Activated CD4-positive, alpha-beta T cell treated with anti-CD3 and anti-CD28 coated beads for 36 hours (primary cell): ENCODE data around the gene FAM110D. TPM values are rescaled to one million over a fixed set of nuclear protein-coding genes. Genes with fewer than 3 reads are reported as not detected.

Experiments
- ATAC-seq: fragments of 200-7000 bp; cut with Tn5 transposase; one replicate; pipeline ENCODE4 v1.10.0; 2021; ENCODE audit warnings: mild to moderate bottlenecking, moderate library complexity
- CTCF ChIA-PET: fragments of 350-600 bp; sonication (Branson Sonifier 250); formaldehyde crosslinking; loops from one replicate; lab custom pipeline; 2021; ENCODE audit warnings: antibody characterized with exemption; lab: Charles Lee
- POLR2A ChIA-PET: fragments of 350-600 bp; sonication (Branson Sonifier 250); formaldehyde crosslinking; loops from one replicate; lab custom pipeline; 2021; ENCODE audit warnings: antibody characterized with exemption, inconsistent platforms; lab: Charles Lee
- DNase-seq: peaks from one replicate; pipeline ENCODE4 v3.0.0-alpha.2; 2020
- H3K27ac Mint-ChIP-seq: one replicate; pipeline ENCODE4 v1.8.0; 2021; ENCODE audit warnings: mixed read lengths
- H3K27me3 Mint-ChIP-seq: one replicate; pipeline ENCODE4 v1.8.0; 2021; ENCODE audit warnings: mixed read lengths
- H3K36me3 Mint-ChIP-seq: one replicate; pipeline ENCODE4 v1.8.0; 2021; ENCODE audit warnings: low read depth, mixed read lengths
- H3K4me1 Mint-ChIP-seq: one replicate; pipeline ENCODE4 v1.8.0; 2021; ENCODE audit warnings: mixed read lengths
- H3K4me3 Mint-ChIP-seq: one replicate; pipeline ENCODE4 v1.8.0; 2021; ENCODE audit warnings: mild to moderate bottlenecking, moderate library complexity, mixed read lengths
- H3K9me3 Mint-ChIP-seq: one replicate; pipeline ENCODE4 v1.8.0; 2021; ENCODE audit warnings: low read depth, mixed read lengths
- intact Hi-C, 2 experiments: fragments of 100-400 bp; cut with DNase I in 1 of 2; cut with micrococcal nuclease in 1 of 2; formaldehyde crosslinking; loops; one replicate each; pipeline versions ENCODE4 v1.14.2 to v1.15.1; 2022 to 2024; cut with DNase I, micrococcal nuclease
- total RNA-seq, 2 experiments: library from RNA; stranded (reverse); gene quantifications; one replicate each; pipeline ENCODE4 v1.2.3, GENCODE V29; 2021

Gene FAM110D
- total RNA-seq, 2 experiments from 2014 or later = not detected

DNA sequence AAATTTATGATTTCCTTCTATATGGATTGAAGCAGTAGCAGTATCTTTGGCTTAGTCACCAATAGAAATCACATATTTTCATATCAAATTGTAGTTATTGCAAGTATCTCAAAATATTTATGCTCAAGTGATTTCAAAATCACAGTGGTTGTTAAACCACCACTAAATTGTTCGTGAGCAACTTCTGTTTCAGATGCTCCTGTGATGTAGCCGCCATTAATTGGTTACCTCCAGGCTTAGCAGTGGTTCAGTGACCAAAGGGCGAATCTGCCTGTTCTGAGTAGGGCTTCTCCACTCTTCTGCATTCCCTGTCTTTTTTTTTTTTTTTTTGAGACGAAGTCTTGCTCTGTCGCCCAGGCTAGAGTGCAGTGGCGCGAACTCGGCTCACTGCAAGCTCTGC, 16.5 kb downstream of the FAM110D start:
- intact Hi-C loops = no loop called here
- no peaks in the 10 kb centered on the region for H3K9me3 Mint-ChIP-seq
- no peak overlapping the region for H3K4me3 Mint-ChIP-seq
- no peaks in the 10 kb centered on the region for H3K27me3 Mint-ChIP-seq
- peaks cover 11% of the 10 kb centered on the region for H3K36me3 Mint-ChIP-seq
- DNase-seq (no peak), ATAC-seq (no peak)
- peaks cover 10% of the 10 kb centered on the region for H3K4me1 Mint-ChIP-seq
- H3K27ac Mint-ChIP-seq = no peak overlapping the region
- CTCF ChIA-PET = interaction anchor here (2.3 kb wide), 1 partner anchor 59 kb away, joined by 7 read pairs; the partner anchor contains the start of gene CEP85
- POLR2A ChIA-PET = no interaction called here

GRCh38 chr1:26177182-26177684, 18.4 kb downstream of the FAM110D start, which contains the start of gene CNKSR1:
TSS of gene CNKSR1 (plus strand) at chr1:26177491. CDS start at chr1:26177548, 57 bp downstream.
- no peaks in the 10 kb centered on the region for H3K27me3 Mint-ChIP-seq
- intact Hi-C loops = no loop called here

GRCh38 chr1:26180010-26180506, 21.2 kb downstream of the FAM110D start:
- H3K4me1 Mint-ChIP-seq = peaks cover 8% of the 10 kb centered on the region
- H3K36me3 Mint-ChIP-seq = no peaks in the 10 kb centered on the region
- no peak overlapping the region for H3K4me3 Mint-ChIP-seq
- H3K9me3 Mint-ChIP-seq = no peaks in the 10 kb centered on the region
- POLR2A ChIA-PET = no interaction called here
- no peak overlapping the region for H3K27ac Mint-ChIP-seq
- no peaks in the 10 kb centered on the region for H3K27me3 Mint-ChIP-seq
- DNase-seq (no peak), ATAC-seq (no peak)
- CTCF ChIA-PET = no interaction called here
- intact Hi-C loops = no loop called here

More at GRCh38 chr1:26177182-26177684, 18.4 kb downstream of the FAM110D start, which contains the start of gene CNKSR1:
- H3K4me3 Mint-ChIP-seq = peak within 1 kb of the TSS; percentile 61
- H3K36me3 Mint-ChIP-seq = peaks cover 3% of the 10 kb centered on the region
- H3K9me3 Mint-ChIP-seq = no peaks in the 10 kb centered on the region
- peak; percentile 70 for ATAC-seq
- CTCF ChIA-PET = interaction anchor here (0.6 to 1.0 kb wide), 3 partner anchors 18 to 178 kb away, joined by 3 to 5 read pairs (median 3); no protein-coding TSS in a partner anchor
- DNase-seq = peak; percentile 48
- no peak within 1 kb of the TSS for H3K27ac Mint-ChIP-seq
- peaks cover 8% of the 10 kb centered on the region for H3K4me1 Mint-ChIP-seq
- POLR2A ChIA-PET = no interaction called here

DNA sequence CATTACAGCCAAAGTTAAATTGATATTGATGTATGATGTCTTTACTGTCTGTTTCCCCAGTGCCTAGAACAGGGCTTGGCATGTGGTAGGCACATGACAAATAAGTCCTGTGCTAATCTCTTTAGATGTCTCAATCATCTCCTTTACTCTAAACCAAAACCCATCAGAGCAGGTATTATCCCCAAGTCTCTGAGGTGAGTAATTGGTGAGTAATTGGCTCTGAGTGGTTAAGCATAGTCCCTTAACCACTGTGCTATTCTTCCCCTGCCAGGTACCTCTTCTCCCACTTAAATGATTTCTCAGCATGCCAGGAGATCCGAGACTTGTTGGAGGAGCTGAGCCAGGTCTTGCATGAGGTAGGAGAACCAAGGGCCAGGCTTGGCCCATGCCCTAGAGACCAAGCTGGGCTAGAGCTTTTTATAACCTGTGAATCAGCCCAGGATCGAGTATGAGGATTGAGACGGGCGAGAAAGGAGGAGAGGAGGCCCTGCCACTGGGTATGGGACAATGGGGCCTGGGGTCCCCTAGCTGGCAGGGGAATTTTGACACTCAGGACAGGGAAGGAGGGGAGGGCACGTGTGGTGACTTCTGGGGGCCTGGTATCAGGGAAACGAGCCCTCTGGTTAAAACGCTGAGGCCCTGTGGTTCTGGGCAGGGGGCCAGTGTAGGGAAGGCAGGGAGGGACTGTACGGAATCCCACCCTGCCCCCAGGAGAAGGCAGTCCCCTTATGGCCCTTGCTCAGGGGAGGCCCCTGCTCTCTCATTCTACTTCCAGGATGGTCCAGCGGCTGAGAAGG, 22.9 kb downstream of the FAM110D start:
- Mint-ChIP-seq H3K4me1 (peaks cover 8% of the 10 kb centered on the region), H3K9me3 (no peaks in the 10 kb centered on the region), H3K27me3 (no peaks in the 10 kb centered on the region), H3K36me3 (no peaks in the 10 kb centered on the region), H3K4me3 (no peak overlapping the region), H3K27ac (no peak overlapping the region)
- DNase-seq (no peak), ATAC-seq (peak; percentile 92)
- intact Hi-C loops = no loop called here
- ChIA-PET POLR2A (no interaction called here), CTCF (no interaction called here)

DNA sequence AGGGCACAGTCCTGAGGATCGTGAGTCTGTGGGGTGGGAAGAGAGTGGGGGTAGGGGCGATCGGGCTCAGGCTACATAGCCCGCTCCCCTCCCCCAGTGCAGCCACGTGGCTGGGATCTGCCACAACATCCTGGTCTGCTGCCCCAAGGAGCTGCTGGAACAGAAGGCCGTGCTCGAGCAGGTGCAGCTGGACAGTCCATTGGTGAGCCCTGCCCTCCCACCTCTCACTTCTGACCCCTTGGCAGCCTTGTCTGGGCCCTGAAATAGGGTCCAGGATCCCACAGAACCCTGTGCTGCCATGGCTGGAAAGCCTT, 23.5 kb downstream of the FAM110D start:
- ATAC-seq (no peak), DNase-seq (no peak)
- H3K4me3 Mint-ChIP-seq = no peak overlapping the region
- intact Hi-C loops = no loop called here
- no peaks in the 10 kb centered on the region for H3K9me3 Mint-ChIP-seq
- H3K27me3 Mint-ChIP-seq = no peaks in the 10 kb centered on the region
- peaks cover 6% of the 10 kb centered on the region for H3K4me1 Mint-ChIP-seq
- ChIA-PET CTCF (interaction anchor here (1.1 kb wide), 1 partner anchor 19 kb away, joined by 3 read pairs; no protein-coding TSS in a partner anchor), POLR2A (no interaction called here)
- H3K36me3 Mint-ChIP-seq = no peaks in the 10 kb centered on the region
- no peak overlapping the region for H3K27ac Mint-ChIP-seq

GRCh38 chr1:26184086-26184485, 25.2 kb downstream of the FAM110D start:
- intact Hi-C loops = no loop called here
- POLR2A ChIA-PET = no interaction called here
- Mint-ChIP-seq H3K4me3 (no peak overlapping the region), H3K36me3 (no peaks in the 10 kb centered on the region), H3K9me3 (no peaks in the 10 kb centered on the region), H3K4me1 (peaks cover 5% of the 10 kb centered on the region), H3K27ac (no peak overlapping the region), H3K27me3 (no peaks in the 10 kb centered on the region)
- DNase-seq = no peak
- CTCF ChIA-PET = no interaction called here
- no peak for ATAC-seq

DNA sequence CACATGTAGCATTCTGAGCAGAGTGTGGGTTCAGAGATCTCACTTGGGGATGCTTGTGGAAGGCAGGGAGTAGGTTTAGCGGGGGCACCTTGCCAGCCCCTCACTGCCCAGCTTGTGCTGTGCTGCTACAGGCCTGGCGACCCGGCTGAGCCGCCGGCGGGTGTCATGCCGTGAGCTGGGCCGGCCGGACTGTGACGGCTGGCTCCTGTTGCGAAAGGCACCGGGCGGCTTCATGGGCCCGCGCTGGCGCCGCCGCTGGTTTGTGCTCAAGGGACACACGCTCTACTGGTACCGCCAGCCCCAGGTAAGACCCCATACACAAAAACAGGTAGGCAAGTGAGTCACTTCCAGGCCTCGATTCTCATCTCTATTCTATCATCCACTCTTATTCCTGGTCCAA, 26.0 kb downstream of the FAM110D start:
- POLR2A ChIA-PET = interaction anchor here (0.6 kb wide), 1 partner anchor 42 kb away, joined by 3 read pairs; no protein-coding TSS in a partner anchor
- H3K36me3 Mint-ChIP-seq = no peaks in the 10 kb centered on the region
- DNase-seq (no peak), ATAC-seq (no peak)
- H3K4me1 Mint-ChIP-seq = peaks cover 5% of the 10 kb centered on the region
- H3K27me3 Mint-ChIP-seq = no peaks in the 10 kb centered on the region
- no peak overlapping the region for H3K27ac Mint-ChIP-seq
- CTCF ChIA-PET = no interaction called here
- intact Hi-C loops = no loop called here
- no peaks in the 10 kb centered on the region for H3K9me3 Mint-ChIP-seq
- no peak overlapping the region for H3K4me3 Mint-ChIP-seq

DNA sequence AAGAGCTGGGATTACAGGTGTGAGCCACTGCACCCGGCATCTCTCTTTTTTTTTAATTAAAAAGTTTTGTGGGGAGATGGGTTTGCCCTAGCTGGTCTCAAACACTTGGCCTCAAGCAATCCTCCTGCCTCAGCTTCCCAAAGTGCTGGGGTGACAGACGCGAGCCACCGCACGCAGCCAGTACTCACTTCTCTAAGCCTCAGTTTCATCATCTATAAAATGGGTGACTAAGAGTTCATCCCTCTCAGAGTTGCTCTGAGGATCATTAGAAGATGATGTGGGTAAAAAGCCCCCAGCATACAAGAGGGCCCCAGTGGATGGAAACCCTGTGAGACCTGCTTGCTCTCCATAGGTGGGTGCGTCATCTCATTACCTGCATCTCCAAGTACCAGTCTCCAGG, 29.0 kb downstream of the FAM110D start:
- Mint-ChIP-seq H3K4me3 (no peak overlapping the region), H3K4me1 (peaks cover 7% of the 10 kb centered on the region), H3K9me3 (no peaks in the 10 kb centered on the region), H3K36me3 (no peaks in the 10 kb centered on the region), H3K27me3 (no peaks in the 10 kb centered on the region), H3K27ac (no peak overlapping the region)
- DNase-seq = no peak
- ChIA-PET POLR2A (interaction anchor here (0.6 kb wide), 1 partner anchor 75 kb away, joined by 3 read pairs; no protein-coding TSS in a partner anchor), CTCF (interaction anchor here (1.0 kb wide), 1 partner anchor 48 kb away, joined by 3 read pairs; no protein-coding TSS in a partner anchor)
- intact Hi-C loops = no loop called here
- no peak for ATAC-seq

- peaks cover 7% of the 10 kb centered on the region for H3K4me1 Mint-ChIP-seq
- intact Hi-C loops = no loop called here
- no peak overlapping the region for H3K27ac Mint-ChIP-seq
- H3K27me3 Mint-ChIP-seq = no peaks in the 10 kb centered on the region
- H3K9me3 Mint-ChIP-seq = no peaks in the 10 kb centered on the region
- ChIA-PET POLR2A (no interaction called here), CTCF (interaction anchor here (0.7 to 1.0 kb wide), 3 partner anchors 18 to 355 kb away, joined by 3 to 4 read pairs (median 3); no protein-coding TSS in a partner anchor)
- DNase-seq = no peak
- ATAC-seq = no peak
- no peak overlapping the region for H3K4me3 Mint-ChIP-seq
- no peaks in the 10 kb centered on the region for H3K36me3 Mint-ChIP-seq
These were observed 29.6 kb downstream of the FAM110D start for GRCh38 chr1:26188477-26188876.

DNA sequence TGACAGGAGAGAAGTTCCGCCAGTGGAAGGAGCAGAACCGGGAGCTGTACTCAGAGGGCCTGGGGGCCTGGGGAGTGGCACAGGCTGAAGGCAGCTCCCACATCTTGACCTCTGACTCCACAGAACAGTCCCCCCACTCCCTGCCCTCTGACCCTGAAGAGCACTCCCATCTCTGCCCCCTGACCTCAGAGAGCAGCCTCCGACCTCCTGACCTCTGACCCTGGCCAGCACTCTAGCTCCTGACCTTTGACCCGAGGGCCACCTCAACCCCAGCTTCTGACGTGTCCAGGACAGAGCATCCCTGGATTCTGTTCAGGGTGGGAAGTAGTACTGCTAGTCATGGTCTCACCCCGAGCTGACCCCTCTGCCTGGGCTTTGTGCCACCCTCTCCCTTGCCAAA, 30.5 kb downstream of the FAM110D start:
- Mint-ChIP-seq H3K9me3 (no peaks in the 10 kb centered on the region), H3K36me3 (no peaks in the 10 kb centered on the region), H3K4me1 (peaks cover 7% of the 10 kb centered on the region), H3K27ac (no peak overlapping the region), H3K4me3 (no peak overlapping the region), H3K27me3 (no peaks in the 10 kb centered on the region)
- no peak for DNase-seq
- ChIA-PET POLR2A (no interaction called here), CTCF (interaction anchor here (0.7 to 1.0 kb wide), 2 partner anchors 19 to 354 kb away, joined by 3 to 4 read pairs; no protein-coding TSS in a partner anchor)
- no peak for ATAC-seq
- intact Hi-C loops = no loop called here

DNA sequence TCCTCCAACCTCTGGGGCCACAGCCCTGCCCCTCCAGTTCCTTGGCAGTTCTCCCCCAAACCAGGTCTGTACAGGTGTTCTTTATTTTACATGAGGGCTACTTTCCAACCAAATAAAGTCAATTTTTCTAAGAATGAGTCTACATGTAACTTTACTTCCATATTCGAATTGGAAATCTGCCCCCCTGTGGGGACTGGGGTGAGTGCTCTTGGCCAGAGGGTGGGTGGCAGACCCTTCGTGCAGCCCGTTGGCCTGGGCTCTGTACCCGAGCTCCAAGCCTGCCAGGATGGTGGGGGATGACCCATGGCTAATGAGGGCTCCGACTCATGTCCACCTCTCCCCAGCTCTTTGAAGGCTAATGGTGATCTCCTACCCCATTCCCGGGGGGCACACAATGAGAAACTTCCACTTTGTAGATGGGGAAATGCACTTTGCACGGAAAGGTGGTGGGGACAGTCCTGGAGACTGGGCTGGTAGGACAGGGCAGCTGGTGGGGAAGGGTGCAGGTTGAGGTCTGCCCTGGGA, 30.9 kb downstream of the FAM110D start:
- no peak for ATAC-seq
- intact Hi-C loops = no loop called here
- DNase-seq = no peak
- Mint-ChIP-seq H3K4me1 (peaks cover 7% of the 10 kb centered on the region), H3K36me3 (no peaks in the 10 kb centered on the region), H3K27ac (no peak overlapping the region), H3K27me3 (no peaks in the 10 kb centered on the region), H3K4me3 (no peak overlapping the region), H3K9me3 (no peaks in the 10 kb centered on the region)
- ChIA-PET CTCF (interaction anchor here (1.0 kb wide), 1 partner anchor 19 kb away, joined by 4 read pairs; no protein-coding TSS in a partner anchor), POLR2A (interaction anchor here (0.7 kb wide), 1 partner anchor 64 kb away, joined by 5 read pairs; no protein-coding TSS in a partner anchor)
